ENCODE data around the gene SLC22A23. TPM values are rescaled to one million over a fixed set of nuclear protein-coding genes. Genes with fewer than 3 reads are reported as not detected.

Gene SLC22A23
- total RNA-seq, 2 donors from 2014 or later, result 11.1 to 13.3 TPM

GRCh38 chr6:3265671-3266070, 191.2 kb downstream of the SLC22A23 start:
- no peak overlapping the region for H3K4me3 Mint-ChIP-seq
- H3K36me3 Mint-ChIP-seq (ENCODE audit: low read depth), result peaks cover 34% of the 10 kb centered on the region
- no peaks in the 10 kb centered on the region for H3K27me3 Mint-ChIP-seq (ENCODE audit: insufficient read depth)
- H3K4me3 ChIP-seq (ENCODE audit: low read length), result no peak overlapping the region
- no peaks in the 10 kb centered on the region for H3K4me1 ChIP-seq (ENCODE audit: control insufficient read depth, insufficient read depth, low read length)
- no peaks in the 10 kb centered on the region for H3K9me3 Mint-ChIP-seq
- no peak for DNase-seq
- H3K27ac ChIP-seq (ENCODE audit: low read depth, low read length), result no peak overlapping the region
- H3K9ac ChIP-seq (ENCODE audit: extremely low read depth, low read length, poor library complexity, severe bottlenecking), result no peak overlapping the region
- no peak overlapping the region for H3K27ac Mint-ChIP-seq
- peaks cover 8% of the 10 kb centered on the region for H3K4me1 Mint-ChIP-seq
- H3K27me3 ChIP-seq (ENCODE audit: control insufficient read depth, insufficient read depth, low read length, poor library complexity, severe bottlenecking), result no peaks in the 10 kb centered on the region
- H3K36me3 ChIP-seq (ENCODE audit: control insufficient read depth, insufficient read depth, low read length), result peaks cover 5% of the 10 kb centered on the region
- WGBS, 2 experiments (ENCODE audit: insufficient coverage in 1 of 2, insufficient read length in 1 of 2), result 74 to 78% methylated on average over 9 of the region's 9 CpGs
- no peaks in the 10 kb centered on the region for H3K9me3 ChIP-seq (ENCODE audit: control insufficient read depth, low read length)
- no peak for TF ChIP-seq CTCF (conservative IDR thresholded peaks at IDR 0.05)

- no peak overlapping the region for H3K4me3 ChIP-seq (ENCODE audit: low read length)
- no peak overlapping the region for H3K9ac ChIP-seq (ENCODE audit: extremely low read depth, low read length, poor library complexity, severe bottlenecking)
- no peaks in the 10 kb centered on the region for H3K9me3 ChIP-seq (ENCODE audit: control insufficient read depth, low read length)
- H3K4me3 Mint-ChIP-seq, result no peak overlapping the region
- 89 to 96% methylated on average over 1 to 3 of the region's 3 CpGs for WGBS, 2 experiments (ENCODE audit: insufficient coverage in 1 of 2, insufficient read length in 1 of 2)
- peaks cover 13% of the 10 kb centered on the region for H3K4me1 Mint-ChIP-seq
- peaks cover 4% of the 10 kb centered on the region for H3K36me3 ChIP-seq (ENCODE audit: control insufficient read depth, insufficient read depth, low read length)
- no peak overlapping the region for H3K27ac Mint-ChIP-seq
- DNase-seq, result no peak
- peaks cover 25% of the 10 kb centered on the region for H3K36me3 Mint-ChIP-seq (ENCODE audit: low read depth)
- H3K27me3 Mint-ChIP-seq (ENCODE audit: insufficient read depth), result no peaks in the 10 kb centered on the region
- TF ChIP-seq CTCF (conservative IDR thresholded peaks at IDR 0.05), result no peak
- H3K27ac ChIP-seq (ENCODE audit: low read depth, low read length), result no peak overlapping the region
- H3K9me3 Mint-ChIP-seq, result no peaks in the 10 kb centered on the region
- H3K27me3 ChIP-seq (ENCODE audit: control insufficient read depth, insufficient read depth, low read length, poor library complexity, severe bottlenecking), result no peaks in the 10 kb centered on the region
- no peaks in the 10 kb centered on the region for H3K4me1 ChIP-seq (ENCODE audit: control insufficient read depth, insufficient read depth, low read length)
Observed at GRCh38 chr6:3264356-3264755, 192.5 kb downstream of the SLC22A23 start.

GRCh38 chr6:3263096-3263495, 193.8 kb downstream of the SLC22A23 start:
- no peaks in the 10 kb centered on the region for H3K36me3 ChIP-seq (ENCODE audit: control insufficient read depth, insufficient read depth, low read length)
- DNase-seq, result no peak
- Mint-ChIP-seq H3K9me3 (no peaks in the 10 kb centered on the region), H3K27ac (no peak overlapping the region), H3K27me3 (ENCODE audit: insufficient read depth) (peaks cover 3% of the 10 kb centered on the region), H3K36me3 (ENCODE audit: low read depth) (peaks cover 14% of the 10 kb centered on the region), H3K4me1 (peaks cover 13% of the 10 kb centered on the region), H3K4me3 (no peak overlapping the region)
- WGBS, 2 experiments (ENCODE audit: insufficient coverage in 1 of 2, insufficient read length in 1 of 2), result 91 to 92% methylated on average over 6 of the region's 6 CpGs
- no peaks in the 10 kb centered on the region for H3K4me1 ChIP-seq (ENCODE audit: control insufficient read depth, insufficient read depth, low read length)
- TF ChIP-seq CTCF (conservative IDR thresholded peaks at IDR 0.05), result no peak
- H3K27ac ChIP-seq (ENCODE audit: low read depth, low read length), result no peak overlapping the region
- no peak overlapping the region for H3K9ac ChIP-seq (ENCODE audit: extremely low read depth, low read length, poor library complexity, severe bottlenecking)
- H3K9me3 ChIP-seq (ENCODE audit: control insufficient read depth, low read length), result no peaks in the 10 kb centered on the region
- H3K4me3 ChIP-seq (ENCODE audit: low read length), result no peak overlapping the region
- H3K27me3 ChIP-seq (ENCODE audit: control insufficient read depth, insufficient read depth, low read length, poor library complexity, severe bottlenecking), result no peaks in the 10 kb centered on the region
